Measurements from ENCODE around the gene C17orf67. TPM values are rescaled to one million over a fixed set of nuclear protein-coding genes. Genes with fewer than 3 reads are reported as not detected.

Gene C17orf67
- total and polyA plus RNA-seq, 9 donors: 1.5 to 6.0 (median 3.2) TPM

DNA sequence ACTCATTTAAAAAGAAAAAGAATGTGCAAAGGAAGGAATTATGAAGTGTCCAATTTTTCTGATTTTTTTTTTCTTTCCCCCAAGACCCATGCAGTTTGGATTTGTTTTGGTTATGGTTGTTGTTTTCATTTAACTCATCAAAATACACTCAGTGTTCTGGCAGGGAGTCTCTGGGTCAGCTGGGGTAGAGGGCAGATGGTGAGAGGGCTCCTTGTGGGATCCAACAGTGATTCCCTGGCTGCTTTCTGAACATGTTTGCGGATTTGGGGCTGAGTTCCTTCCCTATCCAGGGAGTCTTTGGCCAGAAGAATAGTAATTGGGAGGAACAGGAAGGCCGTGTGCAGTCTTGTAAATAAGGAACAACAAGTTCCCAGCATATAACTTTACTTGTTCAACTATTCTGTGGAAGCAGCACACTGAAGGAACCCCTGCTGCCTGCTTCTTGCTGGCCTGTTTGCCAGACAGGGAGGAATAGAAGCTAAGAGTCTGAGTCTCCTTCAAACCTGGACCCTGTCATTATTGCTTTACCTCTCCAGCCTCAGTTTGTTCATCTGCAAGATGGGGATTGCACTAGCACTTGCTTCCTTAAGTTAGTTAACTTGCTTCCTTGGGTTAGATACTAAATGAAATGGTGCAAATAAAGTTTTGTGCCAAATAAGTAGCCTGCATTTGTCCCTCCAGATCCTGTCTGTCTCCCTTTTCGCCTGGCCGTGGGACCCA lies 32.1 kb downstream of the C17orf67 start:
- Histone ChIP-seq H3K27me3 (no peaks in the 10 kb centered on the region), H3K27ac (no peak overlapping the region), H3K4me1 (ENCODE audit: insufficient read depth) (no peaks in the 10 kb centered on the region), H3K9me3 (no peaks in the 10 kb centered on the region), H3K4me3 (no peak overlapping the region), H3K36me3 (no peaks in the 10 kb centered on the region)
- TF ChIP-seq EP300 (IDR thresholded peaks at IDR 0.05) (no peak), POLR2A (IDR thresholded peaks at IDR 0.05) (no peak)
- TF ChIP-seq, protein P1, sequence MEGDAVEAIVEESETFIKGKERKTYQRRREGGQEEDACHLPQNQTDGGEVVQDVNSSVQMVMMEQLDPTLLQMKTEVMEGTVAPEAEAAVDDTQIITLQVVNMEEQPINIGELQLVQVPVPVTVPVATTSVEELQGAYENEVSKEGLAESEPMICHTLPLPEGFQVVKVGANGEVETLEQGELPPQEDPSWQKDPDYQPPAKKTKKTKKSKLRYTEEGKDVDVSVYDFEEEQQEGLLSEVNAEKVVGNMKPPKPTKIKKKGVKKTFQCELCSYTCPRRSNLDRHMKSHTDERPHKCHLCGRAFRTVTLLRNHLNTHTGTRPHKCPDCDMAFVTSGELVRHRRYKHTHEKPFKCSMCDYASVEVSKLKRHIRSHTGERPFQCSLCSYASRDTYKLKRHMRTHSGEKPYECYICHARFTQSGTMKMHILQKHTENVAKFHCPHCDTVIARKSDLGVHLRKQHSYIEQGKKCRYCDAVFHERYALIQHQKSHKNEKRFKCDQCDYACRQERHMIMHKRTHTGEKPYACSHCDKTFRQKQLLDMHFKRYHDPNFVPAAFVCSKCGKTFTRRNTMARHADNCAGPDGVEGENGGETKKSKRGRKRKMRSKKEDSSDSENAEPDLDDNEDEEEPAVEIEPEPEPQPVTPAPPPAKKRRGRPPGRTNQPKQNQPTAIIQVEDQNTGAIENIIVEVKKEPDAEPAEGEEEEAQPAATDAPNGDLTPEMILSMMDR (IDR thresholded peaks at IDR 0.05): no peak
- WGBS, 3 donors: 48 to 70% (median 49%) methylated on average over 4 of the region's 4 CpGs
- intact Hi-C loops (cut with DNase I): no loop called here
- DNase-seq: no peak

DNA sequence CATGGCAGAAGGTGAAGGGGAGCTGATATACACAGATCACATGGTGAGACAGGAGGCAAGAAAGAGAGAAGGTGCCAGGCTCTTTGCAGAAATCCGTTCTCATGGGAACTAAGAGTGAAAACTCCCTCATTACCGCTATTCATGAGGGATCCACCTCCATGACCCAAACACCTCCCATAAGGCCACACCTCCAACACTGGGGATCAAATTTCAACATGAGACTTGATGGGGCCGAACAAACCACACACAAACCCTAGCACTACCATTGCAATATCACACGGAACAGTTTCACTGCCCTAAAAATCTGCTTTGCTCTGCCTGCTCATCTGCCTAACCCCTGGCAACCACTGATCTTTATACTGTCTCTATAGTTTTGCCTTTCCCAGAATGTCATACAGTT lies 34.8 kb downstream of the C17orf67 start:
- 35 to 39% (median 38%) methylated on average over 4 of the region's 4 CpGs for WGBS, 3 donors
- TF ChIP-seq EP300 (IDR thresholded peaks at IDR 0.05) (no peak), POLR2A (IDR thresholded peaks at IDR 0.05) (no peak)
- TF ChIP-seq, protein P1 (IDR thresholded peaks at IDR 0.05): no peak
- Histone ChIP-seq H3K9me3 (no peaks in the 10 kb centered on the region), H3K27me3 (no peaks in the 10 kb centered on the region), H3K4me1 (ENCODE audit: insufficient read depth) (no peaks in the 10 kb centered on the region), H3K4me3 (no peak overlapping the region), H3K27ac (no peak overlapping the region), H3K36me3 (no peaks in the 10 kb centered on the region)
- no peak for DNase-seq
- intact Hi-C loops (cut with DNase I): no loop called here

DNA sequence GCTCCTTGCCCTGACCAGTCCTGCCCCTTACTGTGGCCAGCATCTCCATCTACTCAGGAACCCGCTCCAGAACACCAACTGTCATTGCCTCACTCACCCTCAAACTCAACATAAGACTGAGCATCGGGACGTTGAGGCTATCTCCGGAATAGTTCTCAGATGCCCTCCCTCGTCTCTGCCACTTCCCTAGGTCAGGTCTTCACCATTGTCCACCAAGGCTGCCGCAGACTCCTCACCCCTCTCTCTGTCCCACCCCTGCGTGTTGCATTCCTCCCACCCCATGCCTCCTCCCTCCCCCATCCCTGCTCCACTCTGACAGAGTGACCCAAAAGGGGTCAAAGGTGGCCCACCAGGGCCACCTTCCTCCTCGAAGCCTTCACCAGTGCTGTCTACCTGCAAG lies 37.2 kb downstream of the C17orf67 start:
- no peak for DNase-seq
- Histone ChIP-seq H3K27me3 (no peaks in the 10 kb centered on the region), H3K4me3 (no peak overlapping the region), H3K27ac (no peak overlapping the region), H3K36me3 (no peaks in the 10 kb centered on the region), H3K9me3 (no peaks in the 10 kb centered on the region), H3K4me1 (ENCODE audit: insufficient read depth) (no peaks in the 10 kb centered on the region)
- TF ChIP-seq, protein P1 (IDR thresholded peaks at IDR 0.05): no peak
- TF ChIP-seq EP300 (IDR thresholded peaks at IDR 0.05): no peak
- TF ChIP-seq POLR2A (IDR thresholded peaks at IDR 0.05): no peak
- WGBS, 3 donors: 85 to 88% (median 87%) methylated on average over 8 of the region's 8 CpGs
- intact Hi-C loops (cut with DNase I): no loop called here

DNA sequence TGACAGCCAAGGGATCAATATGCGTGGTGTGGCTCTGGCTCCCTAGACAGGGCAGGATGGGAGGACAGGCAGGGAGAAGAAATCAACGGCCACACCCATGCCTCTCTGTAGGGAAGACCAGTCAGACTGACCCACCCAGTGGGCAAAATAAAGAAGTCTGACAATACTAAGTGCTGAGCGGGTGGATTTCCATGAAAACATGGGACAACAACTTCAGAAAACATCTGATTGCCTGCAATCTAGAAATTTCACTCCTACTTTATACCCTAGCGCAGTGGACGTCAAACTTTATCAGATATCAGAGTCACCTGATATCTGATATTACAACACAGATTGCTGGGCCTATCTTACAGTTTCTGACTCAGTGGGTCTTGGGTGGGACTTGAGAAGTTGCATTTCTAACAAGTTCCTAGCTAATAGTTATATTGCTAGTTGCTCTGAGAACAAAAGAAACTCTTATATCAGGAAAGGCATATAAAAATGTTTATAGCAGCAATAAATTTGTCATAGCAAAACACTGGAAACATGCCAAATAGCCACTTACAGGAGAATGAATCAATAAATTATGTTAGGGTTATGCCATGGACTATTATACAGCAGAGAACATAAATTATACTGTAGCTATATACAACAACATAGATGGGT lies 38.4 kb downstream of the C17orf67 start:
- Histone ChIP-seq H3K36me3 (no peaks in the 10 kb centered on the region), H3K4me1 (ENCODE audit: insufficient read depth) (no peaks in the 10 kb centered on the region), H3K27me3 (no peaks in the 10 kb centered on the region), H3K27ac (no peak overlapping the region), H3K9me3 (no peaks in the 10 kb centered on the region), H3K4me3 (no peak overlapping the region)
- TF ChIP-seq, protein P1 (IDR thresholded peaks at IDR 0.05): no peak
- TF ChIP-seq POLR2A (IDR thresholded peaks at IDR 0.05) (no peak), EP300 (IDR thresholded peaks at IDR 0.05) (no peak)
- intact Hi-C loops (cut with DNase I): no loop called here
- WGBS, 3 donors: 84 to 88% (median 87%) methylated on average over 5 of the region's 5 CpGs
- no peak for DNase-seq
